Neural crest cell (in vitro differentiated cells): ENCODE results near the gene GALNT1. TPM values are rescaled to one million over a fixed set of nuclear protein-coding genes. Genes with fewer than 3 reads are reported as not detected.

ENCODE experiments used
- DNase-seq: peaks from one replicate; pipeline ENCODE4 v3.0.0; 2021; ENCODE audit warnings: low read depth, mixed read lengths, low spot score
- H3K27ac Mint-ChIP-seq: one replicate; pipeline ENCODE4 v1.8.0; 2021; ENCODE audit warnings: mild to moderate bottlenecking, mixed read lengths; ENCODE audit not compliant: unreplicated experiment
- H3K27me3 Mint-ChIP-seq: 2 replicates; pipeline ENCODE4 v1.8.0; 2021; ENCODE audit warnings: low read depth, mild to moderate bottlenecking, mixed read lengths
- H3K36me3 Mint-ChIP-seq: 2 replicates; pipeline ENCODE4 v1.8.0; 2021; ENCODE audit warnings: low read depth, mild to moderate bottlenecking, mixed read lengths
- H3K4me1 Mint-ChIP-seq: 2 replicates; pipeline ENCODE4 v1.8.0; 2021; ENCODE audit warnings: mixed read lengths
- H3K4me3 Mint-ChIP-seq: one replicate; pipeline ENCODE4 v1.8.0; 2021; ENCODE audit warnings: mild to moderate bottlenecking, mixed read lengths
- H3K9me3 Mint-ChIP-seq: 2 replicates; pipeline ENCODE4 v1.8.0; 2021; ENCODE audit warnings: mixed read lengths
- total RNA-seq: library from RNA; stranded (reverse); gene quantifications from 2 replicates; pipeline ENCODE4 v1.2.1, GENCODE V29; 2021
- TF ChIP-seq, protein P1 (sequence below): fragments of 200-600 bp; sonication (generic); conservative IDR thresholded peaks from 2 replicates; pipeline ENCODE4 v1.5.0; 2021; ENCODE audit warnings: antibody characterized with exemption, mild to moderate bottlenecking

GALNT1 gene
- total RNA-seq, 1 donor from 2014 or later = 93.5 TPM

DNA sequence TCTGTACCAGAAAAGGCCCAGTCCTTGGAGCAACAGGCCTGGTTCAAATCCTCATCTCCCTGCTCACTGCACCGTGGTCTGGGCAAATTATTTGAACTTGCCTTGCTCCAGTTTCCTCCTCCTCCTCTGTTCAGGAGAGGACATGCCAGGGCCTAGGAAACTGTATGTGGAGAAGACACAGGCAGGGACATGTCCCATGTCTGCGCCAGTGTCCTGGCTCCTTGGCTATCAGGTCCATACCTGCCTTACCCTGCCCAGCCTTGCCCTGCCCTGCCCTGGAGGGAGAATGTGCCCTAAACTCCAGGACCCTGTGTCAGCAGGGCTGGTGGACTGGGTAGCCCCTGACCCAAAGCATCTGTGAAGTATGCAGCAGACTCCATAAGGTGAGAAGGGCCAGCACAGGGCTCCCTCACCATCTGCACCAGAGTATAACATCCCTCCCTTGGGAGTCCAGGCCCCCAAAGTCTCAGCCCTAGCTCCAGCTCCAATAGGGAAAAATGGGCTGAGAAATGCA, 165.3 kb downstream of the GALNT1 start:
- Mint-ChIP-seq H3K9me3 (no peaks in the 10 kb centered on the region), H3K27ac (no peak overlapping the region), H3K4me3 (no peak overlapping the region), H3K36me3 (no peaks in the 10 kb centered on the region), H3K4me1 (no peaks in the 10 kb centered on the region), H3K27me3 (peaks cover 8% of the 10 kb centered on the region)
- TF ChIP-seq, protein P1, sequence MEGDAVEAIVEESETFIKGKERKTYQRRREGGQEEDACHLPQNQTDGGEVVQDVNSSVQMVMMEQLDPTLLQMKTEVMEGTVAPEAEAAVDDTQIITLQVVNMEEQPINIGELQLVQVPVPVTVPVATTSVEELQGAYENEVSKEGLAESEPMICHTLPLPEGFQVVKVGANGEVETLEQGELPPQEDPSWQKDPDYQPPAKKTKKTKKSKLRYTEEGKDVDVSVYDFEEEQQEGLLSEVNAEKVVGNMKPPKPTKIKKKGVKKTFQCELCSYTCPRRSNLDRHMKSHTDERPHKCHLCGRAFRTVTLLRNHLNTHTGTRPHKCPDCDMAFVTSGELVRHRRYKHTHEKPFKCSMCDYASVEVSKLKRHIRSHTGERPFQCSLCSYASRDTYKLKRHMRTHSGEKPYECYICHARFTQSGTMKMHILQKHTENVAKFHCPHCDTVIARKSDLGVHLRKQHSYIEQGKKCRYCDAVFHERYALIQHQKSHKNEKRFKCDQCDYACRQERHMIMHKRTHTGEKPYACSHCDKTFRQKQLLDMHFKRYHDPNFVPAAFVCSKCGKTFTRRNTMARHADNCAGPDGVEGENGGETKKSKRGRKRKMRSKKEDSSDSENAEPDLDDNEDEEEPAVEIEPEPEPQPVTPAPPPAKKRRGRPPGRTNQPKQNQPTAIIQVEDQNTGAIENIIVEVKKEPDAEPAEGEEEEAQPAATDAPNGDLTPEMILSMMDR = no peak
- no peak for DNase-seq

DNA sequence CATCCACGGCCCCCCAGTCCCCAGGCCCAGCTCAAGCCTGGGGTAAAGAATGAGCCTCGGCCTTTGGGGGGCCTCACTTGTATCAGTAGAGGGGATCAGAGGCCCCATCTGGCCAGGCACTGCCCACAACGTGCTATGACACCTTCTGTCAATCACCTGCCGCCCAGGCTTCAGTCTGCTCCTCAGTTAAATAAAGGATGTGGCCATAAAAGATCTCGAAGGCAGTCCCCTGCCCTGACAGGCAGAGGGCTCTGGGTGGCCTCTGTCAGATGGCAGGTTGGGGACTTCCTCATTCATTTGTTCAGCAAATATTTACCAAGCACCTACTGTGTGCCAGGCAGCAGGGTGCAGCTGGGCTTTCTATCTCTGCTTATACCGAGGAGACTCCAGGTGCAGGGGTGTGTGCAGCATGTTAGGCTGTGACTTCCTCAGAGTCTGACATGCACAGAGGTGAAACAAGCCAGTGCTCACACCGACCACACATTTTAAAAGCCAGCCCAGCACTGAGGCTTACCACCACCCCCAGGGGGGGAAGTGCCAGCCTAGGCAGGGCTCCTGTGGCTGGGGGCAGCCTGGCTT, 166.4 kb downstream of the GALNT1 start:
- H3K4me3 Mint-ChIP-seq = no peak overlapping the region
- no peaks in the 10 kb centered on the region for H3K36me3 Mint-ChIP-seq
- no peak for DNase-seq
- no peaks in the 10 kb centered on the region for H3K4me1 Mint-ChIP-seq
- H3K27ac Mint-ChIP-seq = no peak overlapping the region
- H3K27me3 Mint-ChIP-seq = peaks cover 9% of the 10 kb centered on the region
- TF ChIP-seq, protein P1 = no peak
- H3K9me3 Mint-ChIP-seq = no peaks in the 10 kb centered on the region

DNA sequence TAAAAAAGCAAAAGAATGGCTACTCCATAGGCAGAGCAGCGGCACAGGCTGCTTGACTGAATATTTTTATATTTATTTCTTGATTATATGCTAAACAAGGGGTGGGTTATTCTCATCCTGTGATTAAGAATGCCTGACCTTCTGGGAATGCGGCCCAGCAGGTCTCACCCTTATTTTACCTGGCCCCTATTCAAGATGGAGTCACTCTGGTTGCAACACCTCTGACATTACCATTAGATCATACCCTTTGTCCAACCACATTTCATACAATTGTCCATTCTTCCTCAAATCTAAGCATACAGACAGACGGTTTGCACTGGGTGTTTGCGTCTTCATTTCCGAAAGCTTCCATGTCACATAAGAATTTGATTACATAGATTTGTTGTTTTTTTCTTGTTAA, 168.2 kb downstream of the GALNT1 start:
- Mint-ChIP-seq H3K27ac (no peak overlapping the region), H3K9me3 (no peaks in the 10 kb centered on the region), H3K4me1 (no peaks in the 10 kb centered on the region), H3K36me3 (no peaks in the 10 kb centered on the region), H3K27me3 (peaks cover 13% of the 10 kb centered on the region), H3K4me3 (no peak overlapping the region)
- TF ChIP-seq, protein P1 = no peak
- DNase-seq = no peak

DNA sequence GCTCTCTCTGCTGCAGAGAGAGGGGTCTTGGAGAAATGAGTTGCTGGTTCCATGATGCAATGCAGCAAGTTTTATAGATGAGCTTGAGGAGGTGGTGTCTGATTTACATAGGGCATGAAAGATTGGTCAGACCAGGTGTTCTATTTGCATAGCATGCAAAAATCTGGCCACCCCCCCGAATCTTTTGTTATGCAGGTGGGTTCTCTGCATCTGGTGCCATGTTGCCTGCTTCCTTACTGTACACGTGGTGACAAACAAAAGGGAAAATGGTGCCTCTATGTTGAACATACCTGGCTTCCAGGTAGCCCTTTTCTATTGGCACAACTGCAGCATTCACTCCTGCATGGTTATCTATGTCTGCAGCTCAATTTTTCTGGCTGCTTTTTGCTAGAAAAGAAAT, 169.4 kb downstream of the GALNT1 start:
- Mint-ChIP-seq H3K27me3 (peaks cover 17% of the 10 kb centered on the region), H3K4me3 (no peak overlapping the region)
- no peak for DNase-seq

DNA sequence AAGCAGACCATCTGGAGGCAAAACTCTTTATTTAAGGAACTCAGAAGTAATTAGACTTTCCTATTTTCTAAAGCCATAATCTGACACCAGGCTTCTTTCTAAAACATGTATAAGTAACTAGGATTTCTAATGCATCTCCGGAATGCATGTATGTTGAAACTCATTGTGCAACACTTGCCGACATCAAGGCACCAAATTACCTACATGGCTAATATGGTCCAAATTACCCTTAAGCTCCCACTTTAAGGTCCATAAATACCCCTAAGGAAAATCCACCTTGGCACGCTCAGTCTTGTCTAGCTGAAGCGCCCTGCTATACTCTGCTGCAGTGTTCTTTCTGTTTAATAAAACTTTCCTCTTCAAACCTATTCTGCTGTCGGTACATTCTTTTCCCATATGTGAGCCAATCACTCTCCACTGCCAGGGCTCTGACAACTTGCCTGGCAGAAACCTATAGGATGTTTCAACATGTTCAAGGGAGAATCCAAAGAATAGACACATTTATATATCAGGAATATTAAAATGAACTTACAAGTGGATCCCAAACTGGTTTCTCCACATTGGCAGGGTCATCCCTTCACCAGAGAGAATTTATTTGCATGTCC, 171.9 kb downstream of the GALNT1 start:
- no peak for DNase-seq
- TF ChIP-seq, protein P1 = no peak
- Mint-ChIP-seq H3K4me3 (no peak overlapping the region), H3K27me3 (peaks cover 17% of the 10 kb centered on the region), H3K4me1 (no peaks in the 10 kb centered on the region), H3K27ac (no peak overlapping the region), H3K36me3 (no peaks in the 10 kb centered on the region), H3K9me3 (peaks cover 5% of the 10 kb centered on the region)

More for the DNA sequence above, 169.4 kb downstream of the GALNT1 start:
- no peaks in the 10 kb centered on the region for H3K9me3 Mint-ChIP-seq
- H3K27ac Mint-ChIP-seq = no peak overlapping the region
- H3K4me1 Mint-ChIP-seq = no peaks in the 10 kb centered on the region
- TF ChIP-seq, protein P1 = no peak
- H3K36me3 Mint-ChIP-seq = no peaks in the 10 kb centered on the region
